Measurements from ENCODE around the gene KLK3. TPM values are rescaled to one million over a fixed set of nuclear protein-coding genes. Genes with fewer than 3 reads are reported as not detected.

Gene KLK3
- total RNA-seq, 1 experiment from 2014 or later: not detected

GRCh38 chr19:50818859-50819472, 35.7 kb upstream of the KLK3 start:
- POLR2A ChIA-PET: no interaction called here
- H3K27me3 ChIP-seq (ENCODE audit: control insufficient read depth, insufficient read depth, low read length): no peaks in the 10 kb centered on the region; the same call in 1 of the 2 replicates
- CTCF ChIA-PET: no interaction called here

GRCh38 chr19:50819636-50820035, 35.1 kb upstream of the KLK3 start:
- intact Hi-C loops (cut with micrococcal nuclease; ENCODE audit: unreplicated experiment) (no loop called here), in situ Hi-C loops (cut with HindIII; ENCODE audit: low pct_unique_long_range_greater_than_20kb, low sequenced_read_pairs) (no loop called here)
- Histone ChIP-seq H3K4me3 (ENCODE audit: low read depth in 2 of 2, low read length in 2 of 2) (no peak overlapping the region), H3K36me3 (ENCODE audit: control insufficient read depth, insufficient read depth, low read length) (no peaks in the 10 kb centered on the region), H3K27me3 (ENCODE audit: control insufficient read depth, insufficient read depth, low read length) (no peaks in the 10 kb centered on the region; the same call in 1 of the 2 replicates), H3K4me1 (ENCODE audit: control insufficient read depth, insufficient read depth, low read length) (no peaks in the 10 kb centered on the region), H3K9me3 (ENCODE audit: control insufficient read depth, insufficient read depth, low read depth, low read length) (no peaks in the 10 kb centered on the region), H3K27ac (ENCODE audit: low read length) (no peak overlapping the region)
- no peak for DNase-seq (ENCODE audit: low read depth, low spot score)
- TF ChIP-seq SIN3A (IDR thresholded peaks at IDR 0.05; ENCODE audit: borderline replicate concordance, insufficient read depth, low read depth, low read length) (no peak), REST (IDR thresholded peaks at IDR 0.05; ENCODE audit: insufficient read depth in 1 of 2, low read depth in 2 of 2, low read length in 1 of 2) (no peak), POLR2AphosphoS5 (IDR thresholded peaks at IDR 0.05; ENCODE audit: low read depth, low read length) (no peak), CTCF (IDR thresholded peaks at IDR 0.05) (no peak), TCF7L2 (IDR thresholded peaks at IDR 0.05; ENCODE audit: low read depth, low read length) (no peak)
- POLR2A ChIA-PET: no interaction called here
- no peak for ATAC-seq
- BruUV-seq (replicated peaks): no TSS peak
- CTCF ChIA-PET: no interaction called here

More at GRCh38 chr19:50818859-50819472, 35.7 kb upstream of the KLK3 start:
- Histone ChIP-seq H3K9me3 (ENCODE audit: control insufficient read depth, insufficient read depth, low read depth, low read length) (no peaks in the 10 kb centered on the region), H3K27ac (ENCODE audit: low read length) (no peak overlapping the region), H3K4me1 (ENCODE audit: control insufficient read depth, insufficient read depth, low read length) (no peaks in the 10 kb centered on the region), H3K4me3 (ENCODE audit: low read depth in 2 of 2, low read length in 2 of 2) (no peak overlapping the region), H3K36me3 (ENCODE audit: control insufficient read depth, insufficient read depth, low read length) (no peaks in the 10 kb centered on the region)
- ATAC-seq: no peak
- no peak for DNase-seq (ENCODE audit: low read depth, low spot score)
- in situ Hi-C loops (cut with HindIII; ENCODE audit: low pct_unique_long_range_greater_than_20kb, low sequenced_read_pairs) (no loop called here), intact Hi-C loops (cut with micrococcal nuclease; ENCODE audit: unreplicated experiment) (no loop called here)
- no TSS peak for BruUV-seq (replicated peaks)
- TF ChIP-seq CTCF (IDR thresholded peaks at IDR 0.05): no peak
- no peak for TF ChIP-seq TCF7L2 (IDR thresholded peaks at IDR 0.05; ENCODE audit: low read depth, low read length)
- no peak for TF ChIP-seq SIN3A (IDR thresholded peaks at IDR 0.05; ENCODE audit: borderline replicate concordance, insufficient read depth, low read depth, low read length)
- no peak for TF ChIP-seq REST (IDR thresholded peaks at IDR 0.05; ENCODE audit: insufficient read depth in 1 of 2, low read depth in 2 of 2, low read length in 1 of 2)
- TF ChIP-seq POLR2AphosphoS5 (IDR thresholded peaks at IDR 0.05; ENCODE audit: low read depth, low read length): no peak
